HTERT RPE-1 (cell line): ENCODE data around the gene RSPRY1.

Experiments
- in situ Hi-C: fragments of 300-500 bp; cut with MboI; formaldehyde crosslinking; loops from 4 replicates; pipeline ENCODE4 v1.14.3; 2020; ENCODE audit warnings: low sequenced_read_pairs

RSPRY1 gene

DNA sequence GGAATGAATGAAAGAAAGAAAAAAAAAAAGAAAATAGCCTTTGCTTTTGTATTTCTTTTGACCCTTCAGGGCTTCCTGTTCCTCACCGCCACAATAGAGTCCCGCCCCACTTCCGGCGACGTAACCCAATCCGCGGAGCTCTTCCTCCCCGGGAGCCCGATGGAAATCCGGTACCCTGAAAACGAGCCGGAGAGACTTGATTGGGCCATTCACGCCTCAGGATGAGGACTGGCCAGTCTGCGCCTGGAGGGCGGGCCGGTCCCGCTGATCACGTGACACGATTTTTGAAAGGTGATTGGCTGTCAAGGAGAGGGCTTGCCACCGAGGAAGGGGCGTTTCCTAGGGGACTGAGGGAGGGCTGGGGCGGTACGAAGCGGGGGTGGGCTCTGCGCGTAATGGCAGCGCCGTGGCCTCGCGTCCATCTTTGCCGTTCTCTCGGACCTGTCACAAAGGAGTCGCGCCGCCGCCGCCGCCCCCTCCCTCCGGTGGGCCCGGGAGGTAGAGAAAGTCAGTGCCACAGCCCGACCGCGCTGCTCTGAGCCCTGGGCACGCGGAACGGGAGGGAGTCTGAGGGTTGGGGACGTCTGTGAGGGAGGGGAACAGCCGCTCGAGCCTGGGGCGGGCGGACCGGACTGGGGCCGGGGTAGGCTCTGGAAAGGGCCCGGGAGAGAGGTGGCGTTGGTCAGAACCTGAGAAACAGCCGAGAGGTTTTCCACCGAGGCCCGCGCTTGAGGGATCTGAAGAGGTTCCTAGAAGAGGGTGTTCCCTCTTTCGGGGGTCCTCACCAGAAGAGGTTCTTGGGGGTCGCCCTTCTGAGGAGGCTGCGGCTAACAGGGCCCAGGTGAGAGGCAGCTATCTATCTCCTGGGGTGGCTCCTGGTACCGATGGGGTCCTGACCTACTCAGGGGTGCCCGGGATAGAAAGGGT is at the start of gene RSPRY1, which contains the start of gene PSME3IP1:
Gene RSPRY1 (plus strand): TSS at position 385 of the 927 bp plus-strand sequence. CDS start 18,330 bp downstream, outside the sequence.
Gene PSME3IP1 (minus strand): TSS at position 95 of the 927 bp plus-strand sequence. CDS start 12,185 bp downstream, outside the sequence.
- in situ Hi-C loops: no loop called here

- in situ Hi-C loops: no loop called here
Observed at GRCh38 chr16:57137043-57137442, 49.1 kb upstream of the RSPRY1 start.

DNA sequence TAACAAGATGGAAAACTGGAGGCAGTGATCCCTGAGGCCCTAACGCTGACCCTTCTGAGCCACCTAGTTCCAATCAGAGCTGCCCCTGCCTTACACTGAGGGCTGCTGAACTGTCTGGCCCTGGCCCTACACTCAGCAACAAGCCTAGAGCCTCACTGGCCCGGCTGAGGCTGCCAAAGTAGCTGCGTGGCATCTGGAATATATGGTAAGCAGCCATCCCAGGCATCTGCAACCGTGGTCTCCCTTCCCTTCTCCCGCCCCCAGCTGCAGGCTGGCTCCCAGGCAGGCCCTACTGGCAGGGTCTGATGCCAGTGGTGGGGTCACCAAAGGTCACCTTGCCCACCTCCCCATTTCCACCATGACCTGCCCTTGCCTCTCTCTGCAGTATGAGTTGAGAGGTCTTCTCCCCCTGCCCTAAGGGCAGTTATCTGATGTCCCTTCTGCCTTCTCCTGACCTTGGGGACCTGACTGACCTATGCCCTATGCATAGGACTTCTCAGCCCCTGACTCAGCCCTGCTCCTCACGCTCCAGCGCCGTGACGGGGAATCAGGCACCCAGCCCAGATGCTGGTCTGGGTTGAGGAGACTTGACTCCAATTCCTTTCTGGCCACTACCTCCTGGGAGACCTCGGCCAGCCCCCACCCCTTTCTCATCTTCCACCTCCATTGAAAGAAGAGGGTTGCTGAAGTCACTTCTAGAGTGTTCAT is 48.4 kb upstream of the RSPRY1 start:
- in situ Hi-C loops: no loop called here

DNA sequence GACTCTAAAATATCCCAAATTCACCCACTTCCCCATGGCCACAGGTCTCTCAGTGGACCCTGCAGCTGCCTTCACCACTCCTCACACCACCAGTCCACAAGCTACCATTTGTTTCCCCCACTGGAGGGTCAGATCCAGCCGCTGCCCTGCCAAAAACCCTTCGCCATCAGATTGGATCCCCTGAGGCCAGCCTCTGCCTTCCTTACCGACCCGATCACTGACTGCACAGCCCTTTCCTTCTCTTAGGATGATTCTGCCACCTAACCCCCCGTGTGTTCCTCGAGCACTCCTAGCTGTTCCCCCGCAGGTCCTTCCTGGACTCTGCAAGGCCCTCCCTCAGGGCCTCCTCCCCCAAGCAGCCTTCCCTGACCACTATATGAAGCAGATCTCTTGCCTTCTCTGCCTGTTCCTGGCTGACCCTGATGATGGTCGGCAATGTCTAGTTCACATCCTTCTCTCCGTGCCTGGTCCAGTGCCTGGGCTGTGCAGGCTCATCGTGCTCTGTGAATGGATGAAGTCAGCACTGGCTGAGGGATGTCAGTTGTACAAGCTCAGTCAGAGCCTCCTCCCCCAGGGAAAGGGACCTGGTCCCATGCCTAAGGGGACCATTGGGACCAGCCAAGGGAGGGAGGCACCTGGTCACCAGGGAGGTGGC is 47.7 kb upstream of the RSPRY1 start:
- in situ Hi-C loops: no loop called here

- in situ Hi-C loops: no loop called here
Observed at GRCh38 chr16:57140931-57141668, 45.0 kb upstream of the RSPRY1 start.

- in situ Hi-C loops: no loop called here
Observed at GRCh38 chr16:57141822-57142631, 44.1 kb upstream of the RSPRY1 start.

GRCh38 chr16:57143149-57143921 is 42.8 kb upstream of the RSPRY1 start:
- in situ Hi-C loops: no loop called here

DNA sequence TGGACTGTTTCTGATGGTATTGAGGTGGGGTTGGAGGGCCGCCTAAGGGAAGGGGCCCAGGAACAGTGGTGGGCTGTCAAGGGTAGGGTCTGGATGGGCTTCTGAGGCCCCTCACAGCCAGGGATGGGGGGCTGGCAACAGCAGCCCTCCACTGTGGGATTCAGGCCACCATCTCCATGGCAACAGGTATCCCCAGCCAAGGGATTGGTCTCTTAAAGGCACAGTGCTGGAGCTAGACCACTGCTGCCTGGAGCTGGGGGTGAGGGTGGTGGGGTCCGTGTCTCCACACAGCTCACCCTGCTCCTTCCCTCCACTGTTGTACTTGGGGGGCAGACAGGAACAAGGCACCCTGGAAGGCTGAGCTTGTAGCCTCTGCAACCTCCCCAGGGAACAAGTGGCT is 42.1 kb upstream of the RSPRY1 start:
- in situ Hi-C loops: no loop called here

- in situ Hi-C loops: no loop called here
Observed at GRCh38 chr16:57145046-57146021, 40.8 kb upstream of the RSPRY1 start.

DNA sequence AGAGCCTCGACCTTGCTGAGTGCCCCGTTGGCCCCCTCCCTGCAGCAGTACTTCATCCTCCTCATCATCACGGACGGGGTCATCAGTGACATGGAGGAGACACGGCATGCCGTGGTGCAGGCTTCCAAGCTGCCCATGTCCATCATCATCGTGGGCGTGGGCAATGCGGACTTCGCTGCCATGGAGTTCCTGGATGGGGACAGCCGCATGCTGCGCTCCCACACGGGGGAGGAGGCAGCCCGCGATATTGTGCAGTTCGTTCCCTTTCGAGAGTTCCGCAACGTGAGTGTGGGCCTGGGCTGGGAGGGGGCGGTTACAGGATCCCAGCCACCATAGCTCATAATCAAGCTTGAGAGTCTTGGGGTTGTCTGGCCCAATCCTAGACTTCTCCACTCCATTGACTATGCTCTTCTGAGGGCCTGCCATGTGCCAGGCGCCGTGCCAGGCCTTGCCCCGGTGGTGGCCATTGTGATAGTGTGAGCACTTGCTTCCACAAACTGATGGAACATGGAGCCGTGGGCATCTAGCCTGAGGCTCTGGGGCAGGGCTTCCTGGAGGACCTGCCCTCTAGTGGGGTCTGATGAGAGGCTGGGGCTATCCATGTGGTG is 40.0 kb upstream of the RSPRY1 start:
- in situ Hi-C loops: no loop called here

DNA sequence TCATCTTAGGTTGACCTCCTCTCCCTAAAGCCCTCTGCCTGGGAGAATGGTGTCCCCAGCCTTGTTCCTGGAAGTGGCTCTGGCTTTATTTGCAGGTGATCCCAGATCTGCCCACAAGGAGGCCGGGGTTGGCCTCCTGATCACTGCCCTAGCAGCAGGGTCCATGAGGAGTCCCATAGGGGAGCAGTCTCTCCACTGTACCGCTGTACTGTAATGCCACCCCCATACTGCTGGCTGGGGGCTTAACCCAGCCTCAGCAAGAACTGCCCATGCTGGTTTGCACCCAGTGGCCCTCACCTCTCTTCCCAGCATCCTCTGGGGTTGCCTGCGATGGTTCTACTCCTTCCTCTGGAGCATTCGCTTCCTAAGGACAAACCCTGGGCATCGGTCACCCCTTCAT is 39.4 kb upstream of the RSPRY1 start:
- in situ Hi-C loops: no loop called here

GRCh38 chr16:57147381-57148221 is 38.5 kb upstream of the RSPRY1 start:
- in situ Hi-C loops: no loop called here

GRCh38 chr16:57148481-57148880 is 37.6 kb upstream of the RSPRY1 start:
- in situ Hi-C loops: no loop called here

GRCh38 chr16:57149391-57149790 is 36.7 kb upstream of the RSPRY1 start:
- in situ Hi-C loops: no loop called here

GRCh38 chr16:57150682-57151330 is 35.3 kb upstream of the RSPRY1 start:
- in situ Hi-C loops: no loop called here

DNA sequence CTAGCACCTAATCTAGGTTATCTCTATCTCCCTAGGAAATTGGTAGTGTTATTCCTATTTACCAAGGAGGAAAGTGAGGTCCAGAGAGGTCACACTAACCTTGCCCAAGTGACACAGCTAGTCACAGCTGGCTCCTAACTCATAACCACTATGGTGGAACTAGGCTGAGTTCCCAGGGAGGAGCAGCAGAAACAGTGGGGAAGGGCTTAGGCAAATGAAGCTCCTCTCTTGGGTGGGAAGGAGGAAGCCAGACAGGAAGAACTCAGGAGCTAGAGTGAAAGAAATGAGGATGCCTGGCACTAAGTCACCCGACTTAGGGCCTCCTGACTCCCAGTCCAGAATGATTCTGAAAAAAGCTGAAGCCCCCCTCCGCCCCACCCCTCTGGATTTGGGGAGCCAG is 34.8 kb upstream of the RSPRY1 start:
- in situ Hi-C loops: no loop called here
